Measurements from ENCODE around the gene ZC3H4. TPM values are rescaled to one million over a fixed set of nuclear protein-coding genes. Genes with fewer than 3 reads are reported as not detected.

ZC3H4 gene
- total RNA-seq, 2 experiments from 2014 or later: 68.5 to 70.2 TPM

DNA sequence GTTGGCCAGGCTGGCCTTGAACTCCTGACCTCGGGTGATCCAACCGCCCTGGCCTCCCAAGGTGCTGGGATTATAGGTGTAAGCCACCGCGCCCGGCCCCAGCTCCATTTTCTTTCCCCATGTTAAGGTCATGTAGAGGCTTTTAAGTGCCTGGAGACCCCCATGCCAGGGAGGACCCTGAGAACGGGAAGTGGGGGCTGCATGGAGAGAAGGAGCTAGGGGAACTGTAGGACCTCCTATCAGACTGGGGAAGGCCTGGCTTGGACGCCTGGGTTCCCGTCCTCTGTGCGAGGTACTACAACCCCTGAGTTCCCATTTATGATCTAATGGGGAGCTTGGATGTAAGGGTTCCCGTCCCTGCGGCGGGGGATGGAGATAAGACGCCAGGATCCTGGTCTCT lies 94.7 kb downstream of the ZC3H4 start:
- DNase-seq (no peak), ATAC-seq (no peak)
- POLR2A ChIA-PET: interaction anchor here (1.1 to 1.6 kb wide), 4 partner anchors 10 to 95 kb away, joined by 3 to 5 read pairs (median 4); partner anchors contain the start of genes TMEM160 and ZC3H4
- peaks cover 8% of the 10 kb centered on the region for H3K4me1 Mint-ChIP-seq (ENCODE audit: low read depth)
- H3K9me3 Mint-ChIP-seq: no peaks in the 10 kb centered on the region
- H3K27ac Mint-ChIP-seq: no peak overlapping the region
- H3K4me3 Mint-ChIP-seq: no peak overlapping the region
- peaks cover 37% of the 10 kb centered on the region for H3K27me3 Mint-ChIP-seq
- CTCF ChIA-PET: interaction anchor here (1.1 to 1.3 kb wide), 4 partner anchors 17 to 229 kb away, joined by 3 to 5 read pairs (median 4); no protein-coding TSS in a partner anchor
- intact Hi-C loops (cut with micrococcal nuclease): no loop called here
- TF ChIP-seq, protein P1, sequence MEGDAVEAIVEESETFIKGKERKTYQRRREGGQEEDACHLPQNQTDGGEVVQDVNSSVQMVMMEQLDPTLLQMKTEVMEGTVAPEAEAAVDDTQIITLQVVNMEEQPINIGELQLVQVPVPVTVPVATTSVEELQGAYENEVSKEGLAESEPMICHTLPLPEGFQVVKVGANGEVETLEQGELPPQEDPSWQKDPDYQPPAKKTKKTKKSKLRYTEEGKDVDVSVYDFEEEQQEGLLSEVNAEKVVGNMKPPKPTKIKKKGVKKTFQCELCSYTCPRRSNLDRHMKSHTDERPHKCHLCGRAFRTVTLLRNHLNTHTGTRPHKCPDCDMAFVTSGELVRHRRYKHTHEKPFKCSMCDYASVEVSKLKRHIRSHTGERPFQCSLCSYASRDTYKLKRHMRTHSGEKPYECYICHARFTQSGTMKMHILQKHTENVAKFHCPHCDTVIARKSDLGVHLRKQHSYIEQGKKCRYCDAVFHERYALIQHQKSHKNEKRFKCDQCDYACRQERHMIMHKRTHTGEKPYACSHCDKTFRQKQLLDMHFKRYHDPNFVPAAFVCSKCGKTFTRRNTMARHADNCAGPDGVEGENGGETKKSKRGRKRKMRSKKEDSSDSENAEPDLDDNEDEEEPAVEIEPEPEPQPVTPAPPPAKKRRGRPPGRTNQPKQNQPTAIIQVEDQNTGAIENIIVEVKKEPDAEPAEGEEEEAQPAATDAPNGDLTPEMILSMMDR (IDR thresholded peaks at IDR 0.05): no peak
- H3K36me3 Mint-ChIP-seq (ENCODE audit: low read depth): no peaks in the 10 kb centered on the region

Other genes with a start within 250 kb of the ZC3H4 start
- under 1 TPM; 0.27 to 0.65 TPM for gene NPAS1, start 93.9 kb downstream of the ZC3H4 start, total RNA-seq
- gene TMEM160, start 65.2 kb downstream of the ZC3H4 start, total RNA-seq: 10 to 100 TPM; 61.2 to 61.5 TPM
- 100 to 1,000 TPM; 125 to 127 TPM for gene SAE1, start 17.1 kb upstream of the ZC3H4 start, total RNA-seq
- 10 to 100 TPM; 23.2 to 26.2 TPM for gene BBC3, start 117.4 kb upstream of the ZC3H4 start, total RNA-seq
- gene CCDC9, start 142.7 kb upstream of the ZC3H4 start, total RNA-seq: 10 to 100 TPM; 24.4 to 27.0 TPM
- gene INAFM1, start 161.1 kb upstream of the ZC3H4 start, total RNA-seq: 10 to 100 TPM; 11.4 to 12.7 TPM
- 1 to 10 TPM in 1 of 2 experiments, under 1 TPM in 1; 0.65 to 2.2 TPM for gene C5AR1, start 196.1 kb upstream of the ZC3H4 start, total RNA-seq
- gene C5AR2, start 218.4 kb upstream of the ZC3H4 start, total RNA-seq: under 1 TPM in 1 of 2 experiments, not detected in 1; 0.18 TPM
- gene DHX34, start 235.5 kb upstream of the ZC3H4 start, total RNA-seq: 10 to 100 TPM; 14.2 to 14.9 TPM